D341Med (cell line): ENCODE measurements around the gene NFATC4.

ENCODE experiments used
- DNase-seq: peaks from one replicate; pipeline ENCODE4 v3.0.0; 2012; ENCODE audit warnings: low spot score

The NFATC4 gene

GRCh38 chr14:24389226-24389848, 21.4 kb downstream of the NFATC4 start:
- no peak for DNase-seq

- DNase-seq = no peak
Measured at GRCh38 chr14:24390701-24391468, 22.9 kb downstream of the NFATC4 start.

- DNase-seq = no peak
Measured at GRCh38 chr14:24392325-24393091, 24.5 kb downstream of the NFATC4 start.

GRCh38 chr14:24394275-24394674, 26.3 kb downstream of the NFATC4 start:
- no peak for DNase-seq

- DNase-seq = no peak
Measured at GRCh38 chr14:24395609-24396582, 27.9 kb downstream of the NFATC4 start.

- DNase-seq = no peak
Measured at GRCh38 chr14:24397639-24398292, 29.8 kb downstream of the NFATC4 start.

GRCh38 chr14:24398293-24398652, 30.3 kb downstream of the NFATC4 start:
- no peak for DNase-seq

- peak; percentile 62 for DNase-seq
Measured at GRCh38 chr14:24398653-24399446, 30.9 kb downstream of the NFATC4 start, which contains the start of gene NYNRIN. Gene NYNRIN (plus strand): TSS chr14:24399003. CDS start chr14:24399247, 244 bp downstream.

GRCh38 chr14:24399447-24399822, 31.5 kb downstream of the NFATC4 start:
- DNase-seq = no peak

- no peak for DNase-seq
Measured at GRCh38 chr14:24399999-24400718, 32.2 kb downstream of the NFATC4 start.

- no peak for DNase-seq
Measured at GRCh38 chr14:24401810-24402702, 34.1 kb downstream of the NFATC4 start.

GRCh38 chr14:24403294-24403998, 35.5 kb downstream of the NFATC4 start:
- DNase-seq = no peak

GRCh38 chr14:24404814-24405213, 36.8 kb downstream of the NFATC4 start:
- no peak for DNase-seq

- DNase-seq = no peak
Measured at GRCh38 chr14:24406416-24406815, 38.4 kb downstream of the NFATC4 start.

GRCh38 chr14:24407608-24408325, 39.8 kb downstream of the NFATC4 start:
- DNase-seq = no peak

GRCh38 chr14:24408764-24409163, 40.8 kb downstream of the NFATC4 start:
- no peak for DNase-seq

GRCh38 chr14:24409192-24409591, 41.2 kb downstream of the NFATC4 start:
- DNase-seq = no peak
